HG03045 (cell line): ENCODE data around the gene NOL9.

Experiments used
- ATAC-seq: cut with Tn5 transposase; IDR thresholded peaks from one replicate; pipeline ENCODE4 v1.9.1; 2021; ENCODE audit warnings: mild to moderate bottlenecking, moderate library complexity; ENCODE audit not compliant: unreplicated experiment

Gene NOL9

DNA sequence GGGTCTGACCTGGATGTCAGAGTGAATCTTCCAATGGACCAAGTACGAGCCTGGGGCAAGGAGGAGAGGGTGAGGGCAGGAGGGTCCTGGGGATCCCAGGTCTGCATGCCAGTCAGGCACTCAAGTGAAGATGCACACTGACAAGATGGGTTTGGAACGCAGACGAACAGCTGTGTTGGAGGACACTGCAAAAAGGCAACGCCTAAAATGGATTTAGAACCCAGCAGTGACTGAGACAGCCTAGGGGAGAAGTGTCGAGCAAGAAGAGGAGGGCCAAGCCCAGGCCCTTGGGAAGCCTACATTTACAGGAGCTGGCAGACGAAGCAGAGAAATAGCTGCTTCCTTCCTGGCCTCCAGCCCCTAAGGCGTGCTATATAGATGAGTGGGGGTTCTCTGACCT is 25.8 kb downstream of the NOL9 start:
- ATAC-seq, result no peak

DNA sequence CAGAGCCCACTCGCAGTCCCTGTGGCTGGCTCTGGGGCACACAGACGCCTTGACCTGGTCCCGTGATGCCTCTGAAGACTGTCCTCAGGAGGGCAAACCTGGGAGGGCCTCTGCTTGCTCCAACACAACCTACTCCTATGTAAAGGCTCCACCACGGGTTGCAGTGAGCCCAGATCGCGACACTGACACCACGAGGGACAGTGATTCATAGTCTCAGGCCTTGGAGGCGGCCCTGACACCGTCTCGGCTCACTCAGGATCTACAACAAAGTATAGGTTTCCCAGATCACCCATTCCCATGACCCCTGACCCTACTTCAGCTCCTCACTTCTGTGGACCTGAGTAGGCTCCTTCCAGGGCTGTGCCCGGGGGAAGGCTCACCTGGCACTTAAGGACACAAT is 28.0 kb downstream of the NOL9 start:
- no peak for ATAC-seq

DNA sequence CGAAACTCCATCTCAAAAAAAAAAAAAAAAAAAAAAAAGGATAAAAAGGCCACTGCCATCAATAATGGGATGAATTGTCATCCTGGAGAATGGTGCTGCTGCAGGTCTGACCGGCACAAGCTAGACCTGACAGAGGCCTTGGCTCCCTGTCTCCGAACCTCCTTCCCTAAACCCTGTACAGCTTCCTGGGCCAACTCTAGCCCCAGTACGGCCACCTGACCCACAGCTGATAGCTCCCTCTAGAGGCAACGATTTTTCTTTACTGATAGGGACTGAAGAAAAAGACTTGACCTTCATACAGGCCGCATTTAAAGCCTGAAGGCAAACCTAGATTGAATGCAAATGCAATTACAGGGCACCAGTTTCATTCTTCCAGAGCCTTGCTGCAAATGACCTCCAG is 30.7 kb downstream of the NOL9 start:
- ATAC-seq, result no peak

DNA sequence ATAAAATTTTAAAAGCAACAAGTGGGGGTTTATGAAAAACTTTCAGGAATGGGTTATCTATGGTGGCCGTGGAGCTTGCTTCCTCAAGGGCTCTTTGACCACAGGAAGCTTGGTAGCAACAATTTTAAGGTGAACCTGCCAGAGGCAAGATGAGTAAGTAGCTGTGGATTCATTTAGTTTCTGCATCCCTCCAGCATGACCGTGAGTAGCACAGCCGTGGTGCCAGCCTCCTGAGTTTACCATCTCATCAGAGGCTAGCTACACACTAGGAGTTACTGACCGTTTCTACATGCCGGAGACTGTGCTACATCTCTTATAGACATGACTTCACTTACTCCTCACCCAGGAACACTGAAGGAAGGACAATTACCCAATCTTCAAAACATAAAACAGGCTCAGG is 32.8 kb downstream of the NOL9 start:
- ATAC-seq, result no peak

DNA sequence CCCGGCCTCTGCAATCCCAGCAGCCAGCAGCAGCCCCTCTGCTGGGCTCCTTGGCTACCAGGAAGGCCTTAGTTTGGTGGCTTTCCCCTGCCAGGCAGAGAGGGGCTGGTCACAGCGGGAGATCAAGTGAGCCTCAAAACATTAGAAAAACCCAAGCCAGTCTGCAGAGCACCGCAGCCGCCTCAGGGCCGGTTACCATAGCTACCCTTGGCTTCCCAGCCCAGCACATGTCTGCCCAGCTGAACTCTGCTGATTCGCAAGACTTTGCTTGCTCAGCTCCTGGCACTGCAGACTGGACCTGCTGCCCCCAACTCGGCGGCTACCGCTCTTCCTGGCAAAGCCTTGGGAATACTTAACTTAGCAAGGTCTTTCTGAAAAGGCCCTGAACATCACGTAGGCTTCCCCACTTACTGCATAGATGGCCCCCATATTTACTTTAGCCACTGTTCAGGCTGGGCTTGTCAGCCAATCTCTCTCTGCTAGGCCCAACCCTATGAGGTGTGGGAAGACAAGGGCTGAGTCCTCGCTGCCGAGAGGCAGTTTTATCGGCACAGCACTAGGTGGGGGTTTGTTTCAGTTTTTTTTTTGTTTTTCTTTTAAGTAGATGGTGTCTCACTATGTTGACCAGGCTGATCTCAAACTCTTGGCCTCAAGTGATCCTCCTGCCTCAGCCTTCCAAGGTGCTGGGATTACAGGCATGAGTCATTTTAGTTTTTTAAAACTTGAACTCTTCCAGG is 34.2 kb downstream of the NOL9 start:
- no peak for ATAC-seq

DNA sequence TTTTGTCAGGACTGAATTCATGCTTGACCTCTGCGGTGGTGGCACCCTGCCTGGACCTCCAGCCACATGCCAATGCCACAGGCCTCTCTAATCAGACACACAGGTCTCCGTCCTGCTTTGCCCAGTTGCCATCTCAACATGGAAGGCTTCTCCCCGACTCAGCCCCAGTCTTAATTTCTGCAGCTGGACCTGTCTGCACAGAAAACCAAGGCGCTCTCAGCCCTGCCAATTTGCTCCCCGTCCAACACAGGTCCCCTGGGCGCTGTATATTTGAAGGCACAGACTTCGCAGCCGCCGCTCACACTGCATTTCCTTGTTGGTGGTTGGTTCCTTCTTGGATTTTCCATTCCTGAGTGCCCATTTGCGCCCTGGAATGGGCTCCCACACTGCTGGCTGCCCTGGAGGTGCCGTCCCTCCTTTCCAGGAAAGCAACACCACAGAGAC is 34.8 kb downstream of the NOL9 start:
- ATAC-seq, result no peak

DNA sequence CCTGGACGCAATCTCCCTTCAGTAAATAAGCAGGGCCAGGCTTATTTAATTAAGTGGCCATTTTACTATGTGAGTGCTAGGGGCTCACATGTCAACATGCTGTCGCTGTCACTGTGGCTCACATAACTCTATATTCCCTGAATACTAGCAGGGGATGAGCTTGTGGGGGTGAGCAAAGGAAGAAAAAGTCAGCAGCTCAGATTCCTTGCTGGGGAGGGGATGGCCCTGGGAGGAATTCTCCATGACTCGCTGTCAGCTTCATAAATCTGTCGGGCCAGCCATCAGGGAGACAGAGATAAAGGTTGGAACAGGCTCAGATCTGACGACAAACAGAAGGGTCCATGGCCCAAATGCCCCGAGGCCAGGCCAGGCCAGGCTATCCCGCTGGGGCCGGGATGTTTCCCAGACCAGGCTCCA is 36.9 kb downstream of the NOL9 start:
- no peak for ATAC-seq

DNA sequence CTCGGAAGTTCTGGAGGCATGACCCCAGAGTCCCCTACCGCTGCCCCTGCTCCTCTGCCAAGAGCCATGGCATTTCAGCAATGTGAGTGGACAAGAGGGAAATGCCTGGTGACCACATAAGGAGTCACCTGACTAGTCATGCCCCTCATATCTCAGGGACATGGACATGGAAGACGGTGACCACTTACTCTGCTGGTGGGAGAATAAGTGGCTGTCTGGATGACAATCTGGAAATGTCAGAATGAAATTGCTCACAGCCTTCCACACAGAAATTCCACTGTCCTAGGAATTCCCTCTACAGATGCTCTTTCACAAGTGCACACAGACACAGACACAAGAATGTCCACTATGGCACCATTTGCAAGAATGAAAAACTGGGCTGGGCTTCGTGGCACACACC is 38.5 kb downstream of the NOL9 start:
- no peak for ATAC-seq

DNA sequence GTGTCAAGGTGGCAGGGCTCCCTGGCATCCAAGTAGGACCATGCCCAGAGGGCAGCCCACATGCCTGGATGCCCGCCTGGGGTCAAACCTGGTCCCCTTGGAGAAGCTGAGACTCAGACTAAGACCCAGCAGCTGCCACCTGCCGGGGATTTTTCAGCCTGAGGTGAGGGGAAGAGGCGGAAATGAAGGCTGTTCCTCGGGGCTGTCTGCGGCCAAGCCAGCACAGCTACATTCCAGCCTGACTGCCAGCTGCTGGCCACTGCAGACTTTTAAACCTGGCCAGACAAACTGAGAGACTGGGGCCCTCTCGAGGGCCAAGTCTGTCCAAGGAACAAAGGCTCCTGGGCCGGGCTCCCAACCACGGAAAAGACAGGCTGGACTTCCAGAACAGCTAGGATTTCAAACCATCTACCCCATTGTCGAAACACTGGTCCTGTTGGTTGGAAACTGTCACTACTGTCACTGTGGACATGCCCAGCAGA is 41.0 kb downstream of the NOL9 start:
- no peak for ATAC-seq

DNA sequence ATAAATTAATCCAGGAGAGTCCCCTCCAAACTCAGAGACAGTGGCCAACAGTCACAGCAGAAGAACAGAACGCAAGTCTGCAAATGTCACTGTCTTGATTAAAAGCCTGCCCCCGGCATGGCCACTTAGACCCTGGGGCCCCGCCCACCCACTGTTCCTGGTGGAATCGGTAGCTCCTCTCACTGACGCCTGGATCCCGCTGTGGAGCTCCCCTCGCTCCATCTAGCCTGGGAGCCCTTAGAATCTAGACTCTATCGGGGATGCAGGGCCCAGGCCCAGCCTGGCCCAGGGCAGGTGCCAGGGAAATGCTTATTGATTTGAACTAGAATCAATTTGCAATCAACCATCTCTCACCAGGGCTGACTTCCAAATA is 41.4 kb downstream of the NOL9 start:
- no peak for ATAC-seq

DNA sequence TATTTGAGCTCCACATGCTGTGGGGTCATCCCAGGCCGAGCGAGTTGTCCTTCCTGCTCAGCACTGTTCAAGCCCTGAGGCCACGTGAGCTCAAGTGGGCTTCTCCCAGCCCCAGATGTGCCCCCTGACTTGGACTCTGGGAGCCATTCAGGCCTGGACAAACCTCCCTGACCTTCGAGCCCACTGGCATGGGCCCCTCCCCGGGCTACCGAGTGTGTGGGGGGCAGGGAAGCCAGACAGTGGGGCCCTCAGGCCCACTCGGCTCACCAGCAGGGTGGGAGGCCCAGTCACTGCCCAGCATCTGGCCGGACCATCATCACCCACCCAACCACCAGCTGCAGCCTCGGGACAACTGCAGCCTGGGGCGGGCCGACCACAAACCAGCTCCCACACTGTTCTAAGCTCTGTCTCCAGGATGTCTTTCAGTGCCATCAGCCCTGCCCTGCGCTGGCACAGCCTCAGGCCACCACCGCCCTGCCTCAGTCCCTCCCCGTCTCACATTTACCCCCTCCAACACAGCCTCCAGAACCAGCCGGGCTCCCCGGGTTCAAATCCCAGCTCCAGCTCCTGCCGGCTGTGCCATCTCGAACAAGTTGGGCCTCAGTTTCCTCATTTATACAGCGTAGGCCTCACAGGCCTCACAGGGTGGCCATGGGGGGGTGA is 41.9 kb downstream of the NOL9 start:
- no peak for ATAC-seq

DNA sequence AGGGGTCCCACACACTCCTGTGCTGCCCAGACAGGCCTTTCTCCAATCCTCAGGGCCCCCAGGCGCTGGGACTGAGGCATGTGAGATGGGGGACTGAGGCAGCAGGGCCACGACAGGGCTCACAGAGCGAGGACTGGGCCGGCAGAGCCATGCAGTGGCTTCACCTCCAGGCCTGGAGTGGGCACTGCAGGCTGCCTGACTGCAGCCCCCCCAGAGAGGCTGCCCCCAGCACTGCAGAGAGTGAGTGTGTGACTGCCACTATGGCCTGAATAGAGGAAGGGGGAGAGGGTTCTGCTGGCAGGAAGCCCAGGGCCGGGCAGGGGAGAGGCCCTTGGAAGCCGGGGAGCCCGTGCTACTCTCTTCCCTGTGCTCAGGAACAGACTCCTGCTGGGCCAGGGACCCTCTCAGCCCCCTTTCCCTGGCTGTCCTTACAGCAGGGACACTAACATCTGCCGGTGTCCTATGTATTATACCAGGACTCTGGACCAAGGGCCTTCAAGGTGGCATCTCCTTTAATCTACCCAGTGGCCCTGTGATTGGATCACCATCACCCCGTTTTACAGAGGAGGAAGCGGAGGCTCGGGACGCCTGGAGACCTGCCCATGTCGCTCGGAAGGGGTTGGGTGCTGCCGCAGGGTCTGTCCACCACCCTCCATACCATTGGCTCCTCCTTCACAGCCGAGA is 42.6 kb downstream of the NOL9 start:
- ATAC-seq, result no peak

DNA sequence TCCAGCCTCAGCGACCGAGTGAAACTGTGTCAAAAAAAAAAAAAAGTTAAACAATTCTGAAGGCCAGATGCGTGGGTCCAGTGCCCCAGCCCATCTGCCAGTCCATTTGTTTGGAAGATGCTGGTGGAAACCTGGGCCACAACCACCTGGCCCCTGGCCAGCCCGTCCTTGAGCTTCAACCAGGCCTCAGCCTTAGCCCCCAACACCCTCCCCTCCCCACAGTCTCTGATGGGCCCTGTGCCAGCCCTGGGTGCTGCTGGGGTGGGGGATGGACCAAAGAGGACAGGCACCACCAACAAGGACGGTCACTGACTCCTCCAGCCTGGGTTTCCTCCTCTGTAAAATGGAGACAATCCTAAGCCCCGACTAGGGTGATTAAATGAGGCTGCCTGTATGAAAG is 43.3 kb downstream of the NOL9 start:
- ATAC-seq, result no peak

DNA sequence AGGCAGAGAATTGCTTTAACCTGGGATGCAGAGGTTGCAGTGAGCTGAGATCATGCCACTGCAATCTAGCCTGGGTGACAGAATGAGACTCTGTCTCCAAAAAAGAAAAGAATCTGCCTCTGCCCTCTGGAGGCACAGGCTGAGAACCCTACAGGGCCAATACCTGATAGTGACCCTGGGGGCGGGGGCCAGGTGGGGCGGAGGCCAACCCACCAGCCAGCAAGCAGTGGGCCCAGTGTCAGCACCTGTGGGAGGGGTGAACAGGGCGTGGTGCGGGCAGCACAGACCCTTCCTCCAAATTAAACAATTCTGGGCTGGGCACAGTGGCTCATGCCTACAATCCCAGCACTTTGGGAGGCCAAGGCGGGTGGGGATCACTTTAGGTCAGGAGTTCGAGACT is 43.8 kb downstream of the NOL9 start:
- ATAC-seq, result no peak

DNA sequence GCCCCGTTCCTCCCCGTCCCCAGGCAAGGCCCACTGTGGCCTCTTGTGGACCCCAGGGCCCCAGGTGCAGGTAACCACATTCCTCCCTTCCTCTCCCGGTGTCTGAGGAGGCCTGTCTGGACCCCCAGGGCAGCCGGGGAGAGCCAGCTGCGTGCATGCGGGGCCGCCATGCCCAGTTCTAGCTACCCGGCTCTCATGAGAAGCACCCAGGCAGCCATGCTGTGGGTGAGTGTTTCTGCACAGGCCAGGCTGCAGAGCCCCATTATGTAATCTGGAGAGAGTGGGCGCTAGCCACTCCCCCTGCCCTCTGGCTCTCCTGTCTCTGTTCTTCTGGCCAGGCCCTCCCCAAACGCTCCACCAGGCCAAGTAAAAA is 44.4 kb downstream of the NOL9 start:
- no peak for ATAC-seq

DNA sequence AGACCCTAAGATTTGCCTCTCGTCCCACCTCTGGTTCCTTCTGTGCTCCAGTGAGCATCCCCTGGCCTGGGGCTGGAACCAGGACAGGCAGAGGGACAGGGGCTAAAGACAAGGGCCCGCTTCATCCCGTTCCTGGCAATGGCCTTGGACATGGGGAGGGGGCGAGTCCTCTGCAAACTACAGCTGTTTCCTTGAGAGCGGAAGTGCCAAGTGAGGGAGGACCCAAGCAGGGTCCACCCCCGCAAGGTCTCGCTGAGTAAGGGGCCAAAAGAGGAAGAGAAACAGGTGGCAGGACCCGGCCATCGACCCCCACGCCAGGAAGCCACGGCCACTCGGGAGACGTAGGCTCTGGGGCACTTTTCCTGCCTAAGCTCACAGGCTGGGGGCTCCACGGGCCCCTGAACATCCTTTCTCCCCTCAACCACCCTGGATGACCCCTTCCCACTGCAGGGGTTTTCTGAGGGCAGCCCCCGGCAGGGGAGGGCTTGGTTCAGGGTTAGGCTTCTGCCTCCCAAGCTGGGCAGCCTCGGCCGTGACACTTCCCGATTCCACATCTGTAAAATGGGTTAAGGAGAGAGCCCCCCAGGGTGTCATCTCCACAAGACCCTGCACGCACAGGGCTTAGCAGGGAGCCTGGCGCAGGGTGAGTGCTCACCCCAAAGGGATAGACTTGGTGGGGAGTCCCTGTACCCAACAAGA is 44.9 kb downstream of the NOL9 start:
- no peak for ATAC-seq

DNA sequence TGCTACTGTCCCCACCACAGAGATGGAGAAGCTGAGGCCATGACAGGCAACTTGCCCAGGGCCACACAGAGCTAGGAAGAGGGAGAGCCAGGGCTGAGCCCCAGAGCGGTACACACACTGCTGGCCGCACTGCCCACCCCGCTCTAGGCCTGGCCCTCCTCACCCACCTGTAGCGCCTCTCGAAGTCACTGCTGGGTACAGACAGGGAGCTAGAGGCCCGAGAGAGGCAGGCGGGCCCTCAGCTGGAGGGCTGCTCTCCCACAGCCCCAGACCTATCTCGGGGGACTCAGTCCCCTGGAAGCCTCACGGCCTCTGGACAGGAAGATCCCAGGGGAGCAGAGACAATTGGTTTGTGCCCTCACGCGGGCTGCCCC is 45.5 kb downstream of the NOL9 start:
- ATAC-seq, result no peak

DNA sequence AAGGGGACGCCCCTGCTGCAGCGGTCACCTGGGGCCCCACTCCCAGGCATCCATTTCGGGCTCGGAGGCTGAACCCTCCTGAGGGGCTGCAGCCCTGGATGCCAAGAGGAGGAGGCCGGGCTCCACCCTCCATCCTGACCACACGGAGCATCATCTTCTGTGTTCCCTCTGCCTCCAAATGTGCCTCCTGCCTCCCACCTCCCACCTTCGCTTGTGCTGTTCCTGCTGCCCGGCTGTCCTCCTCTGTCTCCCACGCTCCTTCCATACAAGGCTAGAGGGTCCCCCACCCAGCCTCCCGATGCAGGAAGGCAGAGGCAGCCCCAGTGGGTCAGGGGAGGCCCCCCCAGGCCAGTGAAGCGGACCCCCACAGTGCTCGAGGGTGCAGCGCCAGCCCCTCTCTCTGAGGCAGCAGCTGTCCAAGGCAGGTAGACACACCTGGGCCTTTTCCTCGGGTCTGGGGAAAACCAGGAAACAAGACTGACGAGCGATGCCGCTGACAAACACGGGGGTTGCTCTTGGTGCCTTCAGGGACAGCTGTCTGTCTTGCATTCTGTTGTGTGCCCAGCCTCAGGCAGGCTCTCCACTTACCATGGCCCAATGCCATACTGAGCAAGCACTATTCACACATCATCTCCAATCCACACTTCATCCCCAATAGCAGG is 46.0 kb downstream of the NOL9 start:
- ATAC-seq, result no peak

DNA sequence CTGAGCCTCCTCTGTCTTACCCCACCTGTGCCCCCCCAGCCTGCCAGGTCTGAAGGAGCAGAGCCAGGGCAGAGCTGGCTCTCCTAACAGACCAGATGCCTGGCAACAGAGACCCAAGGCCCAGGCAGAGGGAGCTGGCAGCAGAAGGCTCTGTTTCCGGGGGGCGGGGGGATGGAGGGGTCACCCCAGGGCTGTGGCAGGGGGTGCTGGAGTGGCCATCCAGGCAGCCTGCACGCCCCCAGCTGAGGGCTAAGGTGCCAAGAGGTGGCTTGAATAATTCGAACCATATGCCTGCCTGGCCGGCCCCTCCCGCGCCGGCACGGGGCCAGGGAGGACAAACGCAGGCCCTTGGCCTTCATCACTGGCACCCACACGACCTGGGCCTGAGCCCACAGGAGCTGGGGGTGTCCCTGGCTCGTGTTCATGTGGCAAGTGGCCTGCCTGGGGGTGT is 46.8 kb downstream of the NOL9 start:
- no peak for ATAC-seq

DNA sequence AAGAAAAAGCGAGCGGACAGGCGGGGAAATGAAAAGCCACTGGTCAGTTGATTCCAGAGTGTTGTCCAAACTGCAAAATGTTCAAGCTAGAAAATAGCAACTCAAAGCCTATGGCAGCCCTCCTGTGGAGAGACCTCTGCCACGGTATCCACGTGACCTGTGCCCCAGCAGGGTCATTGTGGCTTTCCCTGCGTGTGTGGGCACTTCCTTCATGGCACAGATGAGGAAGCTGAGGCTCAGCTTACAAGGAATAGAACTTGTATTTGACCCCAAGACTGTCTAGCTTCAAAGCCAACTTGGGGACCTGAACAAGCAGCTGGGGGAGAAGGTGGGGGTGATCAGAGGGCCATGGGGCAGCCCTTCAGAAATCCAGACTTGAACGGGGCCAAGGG is 47.3 kb downstream of the NOL9 start:
- ATAC-seq, result no peak
